ENCODE data around the gene MYBBP1A.

MYBBP1A gene

GRCh38 chr17:4574448-4575045, 19.4 kb upstream of the MYBBP1A start:
- DNase-seq (ENCODE audit: low read depth, low spot score) = no peak
- no peak overlapping the region for H3K4me3 ChIP-seq (ENCODE audit: low read depth, low read length)
- no peak for TF ChIP-seq CTCF (IDR thresholded peaks at IDR 0.05; ENCODE audit: insufficient read depth, low read length, missing control alignments)
- ChIA-PET CTCF (interaction anchor here (2.0 to 8.3 kb wide), 4 partner anchors 7 to 52 kb away, joined by 6 to 79 read pairs (median 8); no protein-coding TSS in a partner anchor), POLR2A (no interaction called here)

DNA sequence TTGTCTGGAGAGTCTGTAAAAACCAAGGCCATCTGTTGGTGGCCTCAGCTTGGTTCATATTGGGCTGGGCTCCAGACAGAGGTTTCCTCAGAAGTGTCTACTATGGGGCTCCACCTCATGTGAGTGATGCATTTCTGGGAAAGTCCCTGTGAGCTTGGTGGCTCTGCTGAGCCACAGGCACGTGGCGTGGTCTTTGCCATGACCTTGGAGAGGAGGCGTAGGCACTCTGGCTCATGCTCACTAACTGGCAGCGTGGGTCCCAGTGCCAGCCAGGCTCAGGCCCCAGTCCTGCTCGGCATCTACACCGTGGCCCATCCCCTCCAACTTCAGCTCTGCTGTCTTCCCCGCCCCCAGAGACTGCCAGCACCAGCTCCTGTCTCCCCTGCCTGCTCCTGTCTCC, 18.5 kb upstream of the MYBBP1A start:
- CTCF ChIA-PET = interaction anchor here (2.1 to 2.6 kb wide), 2 partner anchors 11 to 52 kb away, joined by 7 to 10 read pairs; no protein-coding TSS in a partner anchor
- H3K4me3 ChIP-seq (ENCODE audit: low read depth, low read length) = no peak overlapping the region
- no peak for DNase-seq (ENCODE audit: low read depth, low spot score)
- TF ChIP-seq CTCF (IDR thresholded peaks at IDR 0.05; ENCODE audit: insufficient read depth, low read length, missing control alignments) = no peak
- POLR2A ChIA-PET = no interaction called here

DNA sequence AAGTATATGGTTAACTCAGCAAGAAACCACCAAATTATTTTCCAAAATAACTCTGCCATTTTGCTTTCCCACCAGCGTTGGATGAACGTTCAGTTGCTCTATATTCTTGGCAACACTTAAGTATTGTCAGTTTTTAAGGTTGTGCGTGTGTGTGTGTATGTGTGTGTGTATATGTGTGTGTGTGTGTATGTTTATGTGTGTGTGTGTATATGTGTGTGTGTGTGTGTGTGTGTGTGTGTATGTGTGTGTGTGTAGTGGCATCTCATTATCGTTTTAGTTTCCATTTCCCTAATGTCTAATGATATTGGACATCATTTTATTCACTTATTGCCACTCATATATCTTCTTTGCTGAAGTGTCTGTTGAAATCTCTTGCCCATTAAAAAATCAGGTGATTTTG, 17.9 kb upstream of the MYBBP1A start:
- TF ChIP-seq CTCF (IDR thresholded peaks at IDR 0.05; ENCODE audit: insufficient read depth, low read length, missing control alignments) = no peak
- CTCF ChIA-PET = interaction anchor here (2.1 kb wide), 1 partner anchor 53 kb away, joined by 10 read pairs; no protein-coding TSS in a partner anchor
- POLR2A ChIA-PET = no interaction called here
- DNase-seq (ENCODE audit: low read depth, low spot score) = no peak
- no peak overlapping the region for H3K4me3 ChIP-seq (ENCODE audit: low read depth, low read length)

- POLR2A ChIA-PET = no interaction called here
Observed at GRCh38 chr17:4572131-4572530, 16.9 kb upstream of the MYBBP1A start.

GRCh38 chr17:4569591-4569990, 14.4 kb upstream of the MYBBP1A start:
- CTCF ChIA-PET = interaction anchor here (1.1 to 7.5 kb wide), 5 partner anchors 7 to 55 kb away, joined by 3 to 268 read pairs (median 6); partner anchors contain the start of gene SMTNL2
- no peak overlapping the region for H3K4me3 ChIP-seq (ENCODE audit: low read depth, low read length)
- DNase-seq (ENCODE audit: low read depth, low spot score) = no peak
- TF ChIP-seq CTCF (IDR thresholded peaks at IDR 0.05; ENCODE audit: insufficient read depth, low read length, missing control alignments) = no peak
- POLR2A ChIA-PET = no interaction called here

More at GRCh38 chr17:4572131-4572530, 16.9 kb upstream of the MYBBP1A start:
- DNase-seq (ENCODE audit: low read depth, low spot score) = no peak
- TF ChIP-seq CTCF (IDR thresholded peaks at IDR 0.05; ENCODE audit: insufficient read depth, low read length, missing control alignments) = no peak
- no peak overlapping the region for H3K4me3 ChIP-seq (ENCODE audit: low read depth, low read length)
- CTCF ChIA-PET = interaction anchor here (1.2 kb wide), 1 partner anchor 9 kb away, joined by 3 read pairs; no protein-coding TSS in a partner anchor

- no peak for DNase-seq (ENCODE audit: low read depth, low spot score)
- ChIA-PET CTCF (interaction anchor here (0.6 to 7.5 kb wide), 58 partner anchors 12 to 629 kb away, joined by 3 to 268 read pairs (median 6); partner anchors contain the start of genes MYBBP1A, PLD2 and SMTNL2), POLR2A (no interaction called here)
- no peak overlapping the region for H3K4me3 ChIP-seq (ENCODE audit: low read depth, low read length)
- TF ChIP-seq CTCF (IDR thresholded peaks at IDR 0.05; ENCODE audit: insufficient read depth, low read length, missing control alignments) = peak; percentile 78
Observed at GRCh38 chr17:4566785-4567184, 11.6 kb upstream of the MYBBP1A start.

Measured in AG04449 (cell line).